ENCODE results near the gene ASB2. TPM values are rescaled to one million over a fixed set of nuclear protein-coding genes. Genes with fewer than 3 reads are reported as not detected.

ASB2 gene
- total RNA-seq, 1 experiment from 2014 or later, result not detected

DNA sequence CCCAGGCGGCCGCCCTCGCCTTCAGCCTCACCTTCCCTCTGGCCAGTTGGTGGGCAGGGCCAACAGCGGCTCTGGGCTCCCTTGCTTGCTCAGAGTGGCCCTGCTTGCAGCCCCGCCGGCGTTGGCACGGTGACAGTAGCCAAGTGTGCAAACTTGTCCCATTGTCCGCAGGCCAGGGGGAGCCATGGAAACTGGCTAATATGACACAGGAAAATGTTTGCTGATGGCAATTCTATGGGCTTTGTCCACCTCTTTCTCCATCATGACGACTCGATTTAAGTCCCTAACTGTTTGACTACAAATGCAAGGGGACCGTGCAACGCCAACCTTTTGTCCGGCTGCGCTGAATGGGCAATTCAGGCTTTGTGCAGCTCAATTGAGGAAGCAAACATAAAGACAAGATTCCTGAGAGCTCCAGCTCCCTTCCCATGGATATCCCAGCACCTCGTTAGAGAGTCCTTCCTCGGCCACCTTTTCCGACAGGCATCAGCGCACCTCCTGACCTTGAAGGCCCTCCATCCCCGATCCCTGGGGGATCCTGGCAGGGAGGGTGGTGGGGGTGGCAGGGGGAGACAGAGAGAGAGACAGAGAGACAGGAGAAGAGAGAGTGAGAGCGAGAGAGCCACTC lies 50.0 kb downstream of the ASB2 start:
- TF ChIP-seq EZH2 (IDR thresholded peaks at IDR 0.05; ENCODE audit: borderline replicate concordance, low read depth, low read length, poor library complexity, severe bottlenecking), result no peak
- TF ChIP-seq CTCF (conservative IDR thresholded peaks at IDR 0.05; ENCODE audit: low read depth, low read length), result no peak

GRCh38 chr14:93925374-93925895 lies 50.9 kb downstream of the ASB2 start:
- Histone ChIP-seq H3K4me3 (ENCODE audit: low read depth, low read length, poor library complexity, severe bottlenecking) (no peak overlapping the region), H3K27me3 (replicated peaks; ENCODE audit: insufficient read depth, low read depth, low read length, poor library complexity) (no peaks in the 10 kb centered on the region), H3K4me1 (ENCODE audit: insufficient read depth, low read length, poor library complexity, severe bottlenecking) (no peaks in the 10 kb centered on the region), H3K9me3 (ENCODE audit: low read depth, low read length, poor library complexity, severe bottlenecking) (no peaks in the 10 kb centered on the region), H3K27ac (ENCODE audit: low read depth, low read length, poor library complexity, severe bottlenecking) (no peak overlapping the region), H3K36me3 (ENCODE audit: insufficient read depth, low read length, poor library complexity, severe bottlenecking) (no peaks in the 10 kb centered on the region)
- no peak for DNase-seq (ENCODE audit: low spot score)
- intact Hi-C loops (cut with micrococcal nuclease; ENCODE audit: unreplicated experiment), result no loop called here
- CTCF ChIA-PET, result no interaction called here
- POLR2A ChIA-PET (ENCODE audit: low non-redundant PET), result no interaction called here
- TF ChIP-seq CTCF (conservative IDR thresholded peaks at IDR 0.05; ENCODE audit: low read depth, low read length) (no peak), EZH2 (IDR thresholded peaks at IDR 0.05; ENCODE audit: borderline replicate concordance, low read depth, low read length, poor library complexity, severe bottlenecking) (no peak)
- BruUV-seq (replicated peaks), result no TSS peak

More for the DNA sequence above, 50.0 kb downstream of the ASB2 start:
- intact Hi-C loops (cut with micrococcal nuclease; ENCODE audit: unreplicated experiment), result no loop called here
- DNase-seq (ENCODE audit: low spot score), result no peak
- no peak overlapping the region for H3K4me3 ChIP-seq (ENCODE audit: low read depth, low read length, poor library complexity, severe bottlenecking)
- ChIA-PET CTCF (no interaction called here), POLR2A (ENCODE audit: low non-redundant PET) (no interaction called here)
- no peaks in the 10 kb centered on the region for H3K36me3 ChIP-seq (ENCODE audit: insufficient read depth, low read length, poor library complexity, severe bottlenecking)
- no TSS peak for BruUV-seq (replicated peaks)
- H3K4me1 ChIP-seq (ENCODE audit: insufficient read depth, low read length, poor library complexity, severe bottlenecking), result no peaks in the 10 kb centered on the region
- H3K9me3 ChIP-seq (ENCODE audit: low read depth, low read length, poor library complexity, severe bottlenecking), result no peaks in the 10 kb centered on the region
- H3K27ac ChIP-seq (ENCODE audit: low read depth, low read length, poor library complexity, severe bottlenecking), result no peak overlapping the region
- H3K27me3 ChIP-seq (replicated peaks; ENCODE audit: insufficient read depth, low read depth, low read length, poor library complexity), result no peaks in the 10 kb centered on the region

DNA sequence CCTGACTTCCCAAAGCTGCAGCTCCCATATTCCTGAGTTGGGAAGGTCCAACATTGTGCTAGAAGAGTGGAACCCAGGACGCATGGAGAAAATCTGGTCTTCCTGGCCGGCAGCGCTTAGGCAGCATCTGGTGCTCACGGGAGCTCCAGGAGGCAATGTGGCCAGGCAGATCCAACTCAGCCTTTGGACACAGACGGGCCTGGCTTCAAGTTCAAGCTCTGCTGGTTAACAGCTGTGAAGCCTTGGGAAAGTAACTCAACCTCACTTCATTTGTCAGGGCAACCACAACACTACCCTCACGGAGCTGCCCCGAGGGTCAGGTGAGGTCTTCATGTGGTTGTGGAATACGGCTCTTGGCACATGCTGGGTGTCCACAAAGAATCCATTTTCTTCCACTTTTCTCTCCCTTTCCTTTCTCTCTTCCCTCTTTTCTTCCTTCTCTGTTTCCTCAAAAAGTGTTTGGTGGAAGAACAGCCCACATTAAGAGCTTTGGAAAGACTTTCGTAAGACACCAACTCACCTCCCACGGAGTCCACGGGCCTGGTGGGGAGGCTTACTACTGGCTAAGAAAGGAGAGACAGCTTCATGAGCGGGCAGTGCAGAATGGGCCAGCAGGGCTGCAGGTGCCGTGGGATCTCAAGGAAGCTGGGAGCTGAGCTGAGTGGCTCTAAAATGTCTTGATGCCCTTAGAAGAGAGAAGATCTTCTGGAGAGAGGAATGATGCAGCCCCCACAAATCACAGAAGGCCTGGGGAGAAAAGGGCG lies 51.6 kb downstream of the ASB2 start:
- Histone ChIP-seq H3K9me3 (ENCODE audit: low read depth, low read length, poor library complexity, severe bottlenecking) (no peaks in the 10 kb centered on the region), H3K36me3 (ENCODE audit: insufficient read depth, low read length, poor library complexity, severe bottlenecking) (no peaks in the 10 kb centered on the region), H3K27ac (ENCODE audit: low read depth, low read length, poor library complexity, severe bottlenecking) (no peak overlapping the region), H3K4me1 (ENCODE audit: insufficient read depth, low read length, poor library complexity, severe bottlenecking) (no peaks in the 10 kb centered on the region), H3K4me3 (ENCODE audit: low read depth, low read length, poor library complexity, severe bottlenecking) (no peak overlapping the region), H3K27me3 (replicated peaks; ENCODE audit: insufficient read depth, low read depth, low read length, poor library complexity) (no peaks in the 10 kb centered on the region)
- CTCF ChIA-PET, result no interaction called here
- no peak for TF ChIP-seq CTCF (conservative IDR thresholded peaks at IDR 0.05; ENCODE audit: low read depth, low read length)
- no peak for TF ChIP-seq EZH2 (IDR thresholded peaks at IDR 0.05; ENCODE audit: borderline replicate concordance, low read depth, low read length, poor library complexity, severe bottlenecking)
- no peak for DNase-seq (ENCODE audit: low spot score)
- BruUV-seq (replicated peaks), result no TSS peak
- intact Hi-C loops (cut with micrococcal nuclease; ENCODE audit: unreplicated experiment), result no loop called here
- POLR2A ChIA-PET (ENCODE audit: low non-redundant PET), result interaction anchor here (0.6 kb wide), 1 partner anchor 358 kb away, joined by 12 read pairs; no protein-coding TSS in a partner anchor

Data from A673 (cell line).